Mucosa of rectum (tissue), 2 donors: ENCODE data around the gene CD81.
A peak's percentile ranks its signal among the peaks of the same experiment; 100 is the strongest.

Experiments
- H3K27ac ChIP-seq, 2 donors: one replicate each; pipeline ENCODE4 v1.7.0; 2013; ENCODE audit warnings: inconsistent platforms in 2 of 2, low read depth in 2 of 2, low read length in 2 of 2
- H3K27me3 ChIP-seq, 2 donors: one replicate each; pipeline ENCODE4 v1.7.0; 2013; ENCODE audit warnings: low read length in 2 of 2; ENCODE audit not compliant: control insufficient read depth in 2 of 2, insufficient read depth in 2 of 2
- H3K36me3 ChIP-seq, 2 donors: one replicate each; pipeline ENCODE4 v1.7.0; 2013; ENCODE audit warnings: low read length in 2 of 2; ENCODE audit not compliant: control insufficient read depth in 2 of 2, insufficient read depth in 2 of 2
- H3K4me1 ChIP-seq, 2 donors: one replicate each; pipeline ENCODE4 v1.7.0; 2013; ENCODE audit warnings: low read length in 2 of 2, mild to moderate bottlenecking in 1 of 2; ENCODE audit not compliant: control insufficient read depth in 2 of 2, insufficient read depth in 2 of 2
- H3K4me3 ChIP-seq, 2 donors: one replicate each; pipeline ENCODE4 v1.7.0; 2013; ENCODE audit warnings: low read length in 2 of 2
- H3K9ac ChIP-seq, 2 donors: one replicate each; pipeline ENCODE4 v1.7.0; 2013; ENCODE audit warnings: low read length in 2 of 2, low read depth in 1 of 2, mild to moderate bottlenecking in 1 of 2
- H3K9me3 ChIP-seq, 2 donors: one replicate each; pipeline ENCODE4 v1.7.0; 2013; ENCODE audit warnings: low read length in 2 of 2; ENCODE audit not compliant: control insufficient read depth in 2 of 2
- donor health status: healthy.
- donor health status: Normal muscosa, but diverticular disease.

The CD81 gene

DNA sequence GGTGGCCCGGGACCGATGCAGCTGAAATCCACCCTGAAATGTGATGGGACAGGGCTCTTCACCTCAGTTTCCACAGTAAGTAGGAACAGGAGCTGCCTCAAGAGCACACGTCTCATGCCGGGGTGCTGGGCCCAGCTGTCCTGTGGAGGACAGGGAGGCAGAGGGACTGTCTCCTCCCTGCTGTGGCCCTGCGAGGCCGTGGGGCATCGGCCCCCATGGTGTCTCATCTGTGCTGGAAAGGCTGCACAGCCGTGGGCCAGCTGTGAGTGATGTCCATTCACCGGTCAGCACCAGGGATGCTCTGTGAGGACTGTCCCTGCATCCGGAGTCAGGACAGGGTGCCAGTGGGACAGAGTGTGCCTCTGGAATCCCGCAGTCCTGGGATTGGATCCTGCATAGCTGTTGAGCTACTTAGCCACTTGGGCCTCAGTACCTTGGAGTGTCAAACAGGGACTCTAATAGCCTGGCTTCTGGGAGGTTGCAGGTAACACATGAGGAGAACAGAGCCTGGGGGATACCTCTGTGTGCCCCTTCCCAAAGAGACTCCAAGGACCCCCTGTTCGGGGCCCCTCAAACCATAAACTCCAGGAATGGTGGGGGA is 50.7 kb downstream of the CD81 start:
- H3K36me3 ChIP-seq: no peaks in the 10 kb centered on the region
- H3K9ac ChIP-seq: peak overlapping the region; percentile 8 to 23

DNA sequence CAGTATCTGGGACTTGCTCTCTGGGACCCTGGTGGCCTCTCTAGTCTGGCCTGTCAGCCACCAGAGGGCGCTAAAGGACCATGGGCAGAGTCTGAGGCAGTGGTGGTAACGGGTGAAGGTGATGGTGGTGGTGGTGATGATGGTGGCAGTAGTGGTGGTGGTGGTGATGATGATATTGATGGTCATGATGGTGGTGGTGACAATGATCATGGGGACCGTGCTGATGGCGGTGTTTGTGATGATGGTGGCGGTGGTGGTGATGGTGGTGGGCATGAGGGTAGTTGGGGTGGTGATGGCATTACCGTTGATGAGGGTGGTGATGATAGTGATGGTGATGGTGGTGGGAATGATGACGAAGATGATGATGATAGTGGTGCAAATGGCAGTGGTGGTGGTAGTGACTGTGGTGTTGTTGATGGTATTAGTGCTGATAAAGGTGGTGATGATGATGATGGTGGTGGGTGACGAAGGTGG is 51.2 kb downstream of the CD81 start:
- Histone ChIP-seq H3K9ac (no peak overlapping the region), H3K27ac (no peak overlapping the region), H3K27me3 (peaks cover 4 to 16% of the 10 kb centered on the region in 2 donors), H3K9me3 (no peaks in the 10 kb centered on the region), H3K36me3 (no peaks in the 10 kb centered on the region), H3K4me1 (peaks cover 6 to 12% of the 10 kb centered on the region in 2 donors), H3K4me3 (no peak overlapping the region)

More for the DNA sequence above, 50.7 kb downstream of the CD81 start:
- peaks cover 4 to 20% of the 10 kb centered on the region in 2 donors for H3K27me3 ChIP-seq
- H3K4me1 ChIP-seq: peaks cover 6 to 12% of the 10 kb centered on the region in 2 donors
- H3K27ac ChIP-seq: no peak overlapping the region
- no peak overlapping the region for H3K4me3 ChIP-seq
- no peaks in the 10 kb centered on the region for H3K9me3 ChIP-seq

DNA sequence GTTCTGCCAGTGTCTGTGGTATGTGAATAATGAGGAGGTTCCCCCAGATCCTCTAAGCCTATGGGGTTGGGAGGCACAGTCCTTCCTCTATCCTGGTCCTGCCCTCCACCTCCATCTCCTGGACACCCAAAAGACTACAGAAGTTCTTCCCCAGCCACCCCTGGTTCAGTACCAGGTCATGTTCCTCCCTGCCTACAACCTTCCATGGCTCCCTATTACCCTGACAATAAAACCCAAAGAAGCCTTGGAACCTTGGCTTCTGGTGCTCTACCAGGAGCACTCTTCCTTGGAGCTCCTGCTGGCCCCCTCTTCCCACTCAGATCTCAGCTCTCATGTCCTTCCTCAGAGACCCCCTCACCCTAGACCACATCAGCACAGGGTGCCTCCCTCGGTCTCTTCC is 54.3 kb downstream of the CD81 start:
- H3K4me3 ChIP-seq: no peak overlapping the region
- H3K27me3 ChIP-seq: no peaks in the 10 kb centered on the region
- H3K4me1 ChIP-seq: peaks cover 6 to 12% of the 10 kb centered on the region in 2 donors
- H3K9ac ChIP-seq: no peak overlapping the region
- H3K9me3 ChIP-seq: no peaks in the 10 kb centered on the region
- H3K36me3 ChIP-seq: peaks cover 0 to 7% of the 10 kb centered on the region in 2 donors
- H3K27ac ChIP-seq: no peak overlapping the region

DNA sequence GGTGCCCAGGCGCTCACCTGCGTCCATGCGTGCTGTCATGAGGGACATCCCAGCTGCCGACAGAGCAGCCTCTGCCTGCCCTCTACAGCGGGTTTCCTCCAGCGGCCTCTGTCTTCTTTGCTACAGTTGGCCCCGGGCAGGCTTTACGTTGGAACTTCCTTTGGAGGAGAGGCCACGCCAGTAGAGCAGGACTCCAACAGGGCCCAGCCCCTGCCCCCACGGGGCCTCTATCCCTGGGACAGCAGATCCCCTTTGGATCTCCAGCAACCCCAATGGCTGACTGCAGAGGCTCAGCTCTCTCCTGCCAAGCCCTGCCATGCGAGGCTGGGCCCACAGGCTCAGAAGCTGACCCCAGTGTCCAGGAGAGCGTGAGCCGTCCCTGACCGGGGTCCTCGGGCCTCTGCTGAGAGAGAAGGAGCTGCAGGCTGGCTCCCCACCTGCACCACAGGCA is 55.1 kb downstream of the CD81 start:
- no peak overlapping the region for H3K27ac ChIP-seq
- H3K4me3 ChIP-seq: no peak overlapping the region
- H3K4me1 ChIP-seq: peaks cover 4 to 8% of the 10 kb centered on the region in 2 donors
- H3K36me3 ChIP-seq: peaks cover 0 to 7% of the 10 kb centered on the region in 2 donors
- H3K9ac ChIP-seq: no peak overlapping the region
- no peaks in the 10 kb centered on the region for H3K27me3 ChIP-seq
- H3K9me3 ChIP-seq: no peaks in the 10 kb centered on the region

DNA sequence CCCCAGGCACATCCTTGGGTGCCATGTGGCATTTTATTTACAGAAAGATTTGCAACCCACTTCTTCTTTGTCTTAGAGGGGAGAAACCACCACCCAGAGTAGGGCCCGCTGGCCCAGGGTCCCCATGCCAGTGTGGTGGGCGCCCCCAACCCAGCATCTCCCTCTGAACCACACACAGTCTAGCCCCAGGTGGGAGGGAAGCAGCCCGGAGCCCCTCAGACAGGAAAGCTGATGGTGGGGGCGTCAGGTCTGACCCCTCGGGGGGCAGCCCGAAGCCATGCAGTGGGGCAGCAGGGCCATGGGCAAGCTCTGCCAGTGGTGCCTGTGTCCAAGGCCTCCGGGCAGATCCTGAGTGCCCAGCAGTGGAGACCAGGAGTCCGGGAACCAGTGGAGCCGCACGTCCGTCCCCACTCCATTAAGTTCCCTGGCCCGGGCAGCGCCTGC is 55.5 kb downstream of the CD81 start:
- no peaks in the 10 kb centered on the region for H3K27me3 ChIP-seq
- no peak overlapping the region for H3K9ac ChIP-seq
- H3K9me3 ChIP-seq: no peaks in the 10 kb centered on the region
- H3K4me1 ChIP-seq: peaks cover 0 to 4% of the 10 kb centered on the region in 2 donors
- no peak overlapping the region for H3K27ac ChIP-seq
- H3K36me3 ChIP-seq: peaks cover 0 to 7% of the 10 kb centered on the region in 2 donors
- H3K4me3 ChIP-seq: no peak overlapping the region

DNA sequence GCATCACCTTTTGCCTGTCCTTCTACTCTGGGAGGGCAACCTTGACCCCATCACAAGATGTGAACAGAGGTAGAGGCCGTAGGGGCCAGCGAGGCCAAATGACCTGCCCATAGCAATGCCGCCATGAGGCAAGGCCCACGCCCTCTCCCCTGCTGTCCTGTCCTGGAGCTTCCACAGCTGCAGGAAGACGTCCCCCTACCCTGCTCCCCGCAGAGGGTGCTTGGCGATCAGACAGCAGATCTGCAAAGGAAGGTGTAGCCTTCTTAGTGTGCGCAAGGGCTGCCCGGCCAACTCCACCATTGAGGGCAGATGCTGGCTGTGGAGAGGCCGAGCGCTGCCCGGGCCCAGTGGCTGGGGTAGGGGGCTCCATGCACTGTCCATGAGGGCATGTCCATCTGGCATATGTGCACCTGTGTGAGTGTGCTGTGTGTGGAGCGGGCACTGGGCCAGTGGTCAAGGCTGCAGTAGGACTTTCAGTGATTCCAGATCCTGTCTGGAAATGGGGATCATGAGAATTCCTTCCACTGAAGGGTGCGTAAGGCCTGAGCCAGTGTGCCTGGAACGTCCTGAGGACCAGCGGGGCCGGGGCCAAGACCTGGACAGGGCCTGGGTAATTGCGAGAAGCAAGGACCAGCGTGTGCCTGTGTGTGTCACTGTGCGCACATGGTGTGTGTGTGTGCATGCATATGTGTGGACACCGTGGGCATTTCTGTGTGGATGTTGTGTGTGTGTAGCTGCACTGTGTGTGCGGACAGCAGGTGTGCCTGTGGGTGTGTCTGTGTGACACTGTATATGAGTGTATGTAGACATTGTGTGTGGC is 56.2 kb downstream of the CD81 start:
- H3K4me3 ChIP-seq: no peak overlapping the region
- H3K27ac ChIP-seq: no peak overlapping the region
- peaks cover 0 to 7% of the 10 kb centered on the region in 2 donors for H3K36me3 ChIP-seq
- no peaks in the 10 kb centered on the region for H3K4me1 ChIP-seq
- H3K27me3 ChIP-seq: no peaks in the 10 kb centered on the region
- no peaks in the 10 kb centered on the region for H3K9me3 ChIP-seq
- no peak overlapping the region for H3K9ac ChIP-seq

DNA sequence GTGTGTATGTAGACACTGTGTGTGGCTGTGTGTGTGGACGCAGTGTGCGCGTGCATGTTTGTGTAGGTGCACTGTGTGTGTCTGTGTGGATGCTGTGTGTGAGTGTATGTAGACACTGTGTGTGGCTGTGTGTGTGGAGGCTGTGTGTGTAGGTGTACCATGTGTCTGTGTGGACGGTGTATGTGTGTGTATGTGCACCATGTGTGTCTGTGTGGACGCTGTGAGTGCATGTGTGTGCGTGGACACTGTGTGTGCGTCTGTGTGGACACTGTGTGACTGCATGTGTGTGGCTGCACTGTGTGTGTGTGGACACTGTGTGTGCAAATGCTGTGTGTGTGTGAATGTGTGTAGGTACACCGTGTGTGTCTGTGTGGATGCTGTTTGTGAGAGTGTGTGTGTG is 56.9 kb downstream of the CD81 start:
- Histone ChIP-seq H3K9me3 (no peaks in the 10 kb centered on the region), H3K9ac (no peak overlapping the region), H3K27me3 (no peaks in the 10 kb centered on the region), H3K36me3 (peaks cover 0 to 7% of the 10 kb centered on the region in 2 donors), H3K4me1 (no peaks in the 10 kb centered on the region), H3K27ac (no peak overlapping the region), H3K4me3 (no peak overlapping the region)

DNA sequence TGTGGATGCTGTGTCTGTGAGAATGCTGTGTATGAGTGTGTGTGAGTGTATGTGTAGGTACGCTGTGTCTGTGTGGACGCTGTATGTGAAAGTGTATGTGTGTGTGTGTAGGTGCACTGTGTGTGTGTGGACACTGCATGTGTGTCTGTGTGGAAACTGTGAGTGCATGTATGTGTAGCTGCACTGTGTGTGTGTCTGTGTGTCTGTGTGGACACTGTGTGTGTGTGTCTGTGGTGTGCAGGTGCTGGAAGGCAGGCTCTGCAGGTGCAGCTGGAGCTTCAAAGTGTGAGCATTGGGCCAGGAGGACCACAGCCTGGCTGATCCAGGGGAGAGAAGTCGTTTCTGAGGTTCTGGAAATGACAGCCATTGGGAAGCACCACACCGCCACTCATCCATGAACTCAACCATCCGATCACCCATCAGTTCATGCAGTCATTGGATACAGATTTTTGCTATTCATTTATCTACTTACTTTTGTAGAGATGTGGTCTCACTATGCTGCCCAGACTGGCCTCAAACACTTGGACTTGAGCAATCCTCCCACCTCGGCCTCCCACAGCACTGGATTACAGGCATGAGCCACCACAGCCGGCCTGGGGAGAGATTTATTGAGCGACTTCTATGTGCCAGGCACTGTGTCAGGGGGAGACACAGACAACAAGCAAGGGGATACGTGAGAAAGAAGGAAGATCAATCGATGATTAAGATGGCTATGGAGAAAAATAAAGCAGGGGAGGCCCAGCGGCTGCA is 57.6 kb downstream of the CD81 start:
- Histone ChIP-seq H3K4me3 (no peak overlapping the region), H3K9ac (no peak overlapping the region), H3K36me3 (peaks cover 0 to 7% of the 10 kb centered on the region in 2 donors), H3K27me3 (no peaks in the 10 kb centered on the region), H3K27ac (no peak overlapping the region), H3K4me1 (no peaks in the 10 kb centered on the region), H3K9me3 (no peaks in the 10 kb centered on the region)

DNA sequence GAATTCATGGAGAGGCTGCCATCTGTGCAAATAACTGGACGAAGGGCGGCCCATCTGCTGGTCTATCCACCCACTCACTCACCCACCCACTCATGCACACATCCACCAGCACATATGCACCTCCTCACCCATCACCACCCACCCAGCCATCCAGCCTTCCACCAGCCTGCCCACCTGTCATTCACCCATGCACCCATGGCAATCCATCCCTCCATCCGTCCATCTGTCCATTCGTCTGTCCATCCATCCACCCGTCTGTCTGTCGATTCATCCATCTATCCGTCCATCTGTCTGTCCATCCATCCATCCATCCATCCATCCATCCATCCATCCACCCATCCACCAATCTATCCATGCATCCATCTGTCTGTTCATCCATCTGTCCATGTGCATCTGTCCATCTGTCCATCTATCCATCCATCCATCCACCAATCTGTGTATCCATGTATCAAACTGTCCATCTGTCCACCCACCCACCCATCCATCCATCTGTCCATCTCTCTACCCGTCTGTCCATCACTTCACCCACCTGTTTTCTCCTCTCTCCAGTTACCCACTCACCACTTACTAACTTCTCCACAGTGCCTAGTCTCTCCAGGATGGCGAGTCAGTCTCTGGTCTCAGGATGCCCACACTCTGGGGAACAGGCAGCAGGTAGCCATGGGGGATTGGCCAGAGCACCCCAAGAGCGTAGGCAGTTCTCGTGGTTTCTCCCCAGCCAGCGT is 58.3 kb downstream of the CD81 start:
- no peaks in the 10 kb centered on the region for H3K27me3 ChIP-seq
- peaks cover 0 to under 1% of the 10 kb centered on the region in 2 donors for H3K4me1 ChIP-seq
- no peak overlapping the region for H3K4me3 ChIP-seq
- H3K9ac ChIP-seq: no peak overlapping the region
- peaks cover 0 to 7% of the 10 kb centered on the region in 2 donors for H3K36me3 ChIP-seq
- H3K27ac ChIP-seq: no peak overlapping the region
- no peaks in the 10 kb centered on the region for H3K9me3 ChIP-seq
